ENCODE results near the gene MMP10.
"Not testable (repeated sequence)": the region's sequence is repeated elsewhere in the genome, so short reads cannot be mapped to it uniquely, and the experiment has no call there.

The MMP10 gene

GRCh38 chr11:102761646-102762238 is 18.7 kb downstream of the MMP10 start:
- no peaks in the 10 kb centered on the region for H3K9me3 ChIP-seq (ENCODE audit: control insufficient read depth, low read length)
- peaks cover 2% of the 10 kb centered on the region for H3K27me3 ChIP-seq (replicated peaks; ENCODE audit: control insufficient read depth, insufficient read depth, low read length, poor library complexity, severe bottlenecking)
- no peak overlapping the region for H3K4me3 ChIP-seq (ENCODE audit: insufficient read depth, low read depth, low read length, poor library complexity, severe bottlenecking)
- no peak for DNase-seq
- H3K4me1 ChIP-seq (ENCODE audit: control insufficient read depth, insufficient read depth, low read length, poor library complexity, severe bottlenecking), result no peaks in the 10 kb centered on the region
- H3K27ac ChIP-seq (ENCODE audit: insufficient read depth, low read length, poor library complexity, severe bottlenecking), result no peak overlapping the region
- H3K36me3 ChIP-seq (ENCODE audit: control insufficient read depth, insufficient read depth, low read length), result no peaks in the 10 kb centered on the region

- Histone ChIP-seq H3K4me1 (ENCODE audit: control insufficient read depth, insufficient read depth, low read length, poor library complexity, severe bottlenecking) (no peaks in the 10 kb centered on the region), H3K4me3 (ENCODE audit: insufficient read depth, low read depth, low read length, poor library complexity, severe bottlenecking) (no peak overlapping the region), H3K9me3 (ENCODE audit: control insufficient read depth, low read length) (no peaks in the 10 kb centered on the region), H3K36me3 (ENCODE audit: control insufficient read depth, insufficient read depth, low read length) (no peaks in the 10 kb centered on the region), H3K27me3 (replicated peaks; ENCODE audit: control insufficient read depth, insufficient read depth, low read length, poor library complexity, severe bottlenecking) (peaks cover 2% of the 10 kb centered on the region), H3K27ac (ENCODE audit: insufficient read depth, low read length, poor library complexity, severe bottlenecking) (no peak overlapping the region)
- no peak for DNase-seq
Measured at GRCh38 chr11:102760344-102761035, 19.9 kb downstream of the MMP10 start.

- Histone ChIP-seq H3K36me3 (ENCODE audit: control insufficient read depth, insufficient read depth, low read length) (no peaks in the 10 kb centered on the region), H3K9me3 (ENCODE audit: control insufficient read depth, low read length) (no peaks in the 10 kb centered on the region), H3K27ac (ENCODE audit: insufficient read depth, low read length, poor library complexity, severe bottlenecking) (no peak overlapping the region), H3K4me3 (ENCODE audit: insufficient read depth, low read depth, low read length, poor library complexity, severe bottlenecking) (no peak overlapping the region), H3K27me3 (replicated peaks; ENCODE audit: control insufficient read depth, insufficient read depth, low read length, poor library complexity, severe bottlenecking) (peaks cover 2% of the 10 kb centered on the region), H3K4me1 (ENCODE audit: control insufficient read depth, insufficient read depth, low read length, poor library complexity, severe bottlenecking) (no peaks in the 10 kb centered on the region)
- DNase-seq, result no peak
Measured at GRCh38 chr11:102757823-102758549, 22.4 kb downstream of the MMP10 start.

GRCh38 chr11:102753267-102753666 is 27.2 kb downstream of the MMP10 start:
- no peaks in the 10 kb centered on the region for H3K9me3 ChIP-seq (ENCODE audit: control insufficient read depth, low read length)
- H3K36me3 ChIP-seq (ENCODE audit: control insufficient read depth, insufficient read depth, low read length), result no peaks in the 10 kb centered on the region
- no peaks in the 10 kb centered on the region for H3K4me1 ChIP-seq (ENCODE audit: control insufficient read depth, insufficient read depth, low read length, poor library complexity, severe bottlenecking)
- no peak overlapping the region for H3K27ac ChIP-seq (ENCODE audit: insufficient read depth, low read length, poor library complexity, severe bottlenecking)
- no peak overlapping the region for H3K4me3 ChIP-seq (ENCODE audit: insufficient read depth, low read depth, low read length, poor library complexity, severe bottlenecking)
- DNase-seq, result no peak
- peaks cover 2% of the 10 kb centered on the region for H3K27me3 ChIP-seq (replicated peaks; ENCODE audit: control insufficient read depth, insufficient read depth, low read length, poor library complexity, severe bottlenecking)

DNA sequence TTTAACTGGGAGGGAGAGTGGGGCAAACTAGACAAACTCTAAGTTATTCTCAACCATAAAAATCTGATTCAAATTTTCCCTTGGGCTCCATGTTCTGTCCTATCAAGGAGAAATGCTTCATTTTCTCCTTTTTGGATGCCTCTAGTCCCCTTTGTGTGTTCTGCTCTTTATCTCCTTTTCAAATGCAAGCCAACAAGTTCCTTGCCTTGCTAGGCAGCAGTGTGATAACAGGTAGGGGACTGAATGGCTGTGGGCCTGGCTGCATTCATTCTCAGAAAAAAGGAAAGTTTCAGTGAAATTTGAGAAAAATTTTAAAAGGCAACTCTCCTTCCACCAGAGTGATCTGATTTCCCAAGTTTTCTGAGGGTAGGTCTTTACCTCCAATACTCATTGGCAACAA is 28.8 kb downstream of the MMP10 start:
- Histone ChIP-seq H3K36me3 (ENCODE audit: control insufficient read depth, insufficient read depth, low read length) (no peaks in the 10 kb centered on the region), H3K4me3 (ENCODE audit: insufficient read depth, low read depth, low read length, poor library complexity, severe bottlenecking) (no peak overlapping the region), H3K27ac (ENCODE audit: insufficient read depth, low read length, poor library complexity, severe bottlenecking) (no peak overlapping the region), H3K27me3 (replicated peaks; ENCODE audit: control insufficient read depth, insufficient read depth, low read length, poor library complexity, severe bottlenecking) (no peaks in the 10 kb centered on the region), H3K4me1 (ENCODE audit: control insufficient read depth, insufficient read depth, low read length, poor library complexity, severe bottlenecking) (no peaks in the 10 kb centered on the region), H3K9me3 (ENCODE audit: control insufficient read depth, low read length) (no peaks in the 10 kb centered on the region)
- no peak for DNase-seq

DNA sequence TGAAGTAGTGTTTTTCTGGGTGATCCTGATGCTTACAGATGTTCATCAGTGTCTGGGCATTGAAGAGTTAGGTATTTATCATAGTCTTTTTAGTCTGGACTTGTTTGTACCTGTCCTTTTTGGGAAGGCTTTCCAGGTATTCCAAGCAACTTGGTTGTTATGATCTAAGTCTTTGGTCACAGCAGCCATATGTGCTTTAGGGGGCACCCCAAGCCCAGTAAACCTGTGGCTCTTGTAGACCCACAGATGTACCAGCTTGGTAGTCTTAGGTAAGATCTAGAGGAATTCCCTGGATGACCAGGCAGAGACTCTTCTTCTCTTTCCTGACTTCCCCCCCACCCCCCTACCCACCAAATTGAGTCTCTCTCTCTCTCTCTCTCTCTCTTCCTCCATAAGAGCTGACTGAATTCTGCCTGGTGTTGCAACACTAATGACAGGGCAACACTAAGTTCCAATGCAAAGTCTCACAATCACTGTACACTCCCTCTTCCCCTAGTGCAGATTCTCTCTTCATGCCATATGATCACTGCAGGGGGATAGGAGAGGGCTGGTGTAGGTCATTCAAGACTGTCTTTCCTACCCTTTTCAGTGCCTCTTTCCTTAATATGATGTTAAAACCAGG is 31.2 kb downstream of the MMP10 start:
- Histone ChIP-seq H3K27ac (ENCODE audit: insufficient read depth, low read length, poor library complexity, severe bottlenecking) (no peak overlapping the region), H3K4me1 (ENCODE audit: control insufficient read depth, insufficient read depth, low read length, poor library complexity, severe bottlenecking) (no peaks in the 10 kb centered on the region), H3K36me3 (ENCODE audit: control insufficient read depth, insufficient read depth, low read length) (no peaks in the 10 kb centered on the region), H3K27me3 (replicated peaks; ENCODE audit: control insufficient read depth, insufficient read depth, low read length, poor library complexity, severe bottlenecking) (no peaks in the 10 kb centered on the region), H3K9me3 (ENCODE audit: control insufficient read depth, low read length) (no peaks in the 10 kb centered on the region), H3K4me3 (ENCODE audit: insufficient read depth, low read depth, low read length, poor library complexity, severe bottlenecking) (no peak overlapping the region)
- DNase-seq, result no peak

- not testable (repeated sequence) for H3K9me3 ChIP-seq (ENCODE audit: control insufficient read depth, low read length); H3K27me3 ChIP-seq (replicated peaks; ENCODE audit: control insufficient read depth, insufficient read depth, low read length, poor library complexity, severe bottlenecking); DNase-seq; H3K36me3 ChIP-seq (ENCODE audit: control insufficient read depth, insufficient read depth, low read length); H3K4me3 ChIP-seq (ENCODE audit: insufficient read depth, low read depth, low read length, poor library complexity, severe bottlenecking); H3K27ac ChIP-seq (ENCODE audit: insufficient read depth, low read length, poor library complexity, severe bottlenecking); H3K4me1 ChIP-seq (ENCODE audit: control insufficient read depth, insufficient read depth, low read length, poor library complexity, severe bottlenecking)
Measured at GRCh38 chr11:102746746-102747578, 33.5 kb downstream of the MMP10 start.

- Histone ChIP-seq H3K9me3 (ENCODE audit: control insufficient read depth, low read length) (no peaks in the 10 kb centered on the region), H3K4me1 (ENCODE audit: control insufficient read depth, insufficient read depth, low read length, poor library complexity, severe bottlenecking) (no peaks in the 10 kb centered on the region), H3K27ac (ENCODE audit: insufficient read depth, low read length, poor library complexity, severe bottlenecking) (no peak overlapping the region), H3K36me3 (ENCODE audit: control insufficient read depth, insufficient read depth, low read length) (no peaks in the 10 kb centered on the region), H3K4me3 (ENCODE audit: insufficient read depth, low read depth, low read length, poor library complexity, severe bottlenecking) (no peak overlapping the region), H3K27me3 (replicated peaks; ENCODE audit: control insufficient read depth, insufficient read depth, low read length, poor library complexity, severe bottlenecking) (no peaks in the 10 kb centered on the region)
- no peak for DNase-seq
Measured at GRCh38 chr11:102734650-102735049, 45.8 kb downstream of the MMP10 start.

GRCh38 chr11:102733232-102733875 is 47.1 kb downstream of the MMP10 start:
- DNase-seq, result peak in 1 of 3 donors; percentile 1

More at GRCh38 chr11:102733232-102733875, 47.1 kb downstream of the MMP10 start:
- no peaks in the 10 kb centered on the region for H3K36me3 ChIP-seq (ENCODE audit: control insufficient read depth, insufficient read depth, low read length)
- H3K9me3 ChIP-seq (ENCODE audit: control insufficient read depth, low read length), result no peaks in the 10 kb centered on the region
- H3K27ac ChIP-seq (ENCODE audit: insufficient read depth, low read length, poor library complexity, severe bottlenecking), result no peak overlapping the region
- no peak overlapping the region for H3K4me3 ChIP-seq (ENCODE audit: insufficient read depth, low read depth, low read length, poor library complexity, severe bottlenecking)
- H3K4me1 ChIP-seq (ENCODE audit: control insufficient read depth, insufficient read depth, low read length, poor library complexity, severe bottlenecking), result no peaks in the 10 kb centered on the region
- H3K27me3 ChIP-seq (replicated peaks; ENCODE audit: control insufficient read depth, insufficient read depth, low read length, poor library complexity, severe bottlenecking), result no peaks in the 10 kb centered on the region

Measured in effector memory CD4-positive, alpha-beta T cell (primary cell).